IMR-90 (cell line): ENCODE measurements around the gene PTGER2. TPM values are rescaled to one million over a fixed set of nuclear protein-coding genes. Genes with fewer than 3 reads are reported as not detected.

Source experiments
- ATAC-seq: fragments of 200-7000 bp; cut with Tn5 transposase; 2 replicates; pipeline ENCODE4 v1.9.1; 2020; ENCODE audit warnings: low read depth, mild to moderate bottlenecking, moderate library complexity
- BruUV-seq: library from RNA; stranded (reverse); fragments of 400-500 nt; replicated peaks from 2 replicates; lab custom pipeline; 2021; lab: Mats Ljungman, UMichigan
- CTCF ChIA-PET: fragments of 300-600 bp; formaldehyde crosslinking; extraction: SDS; loops from one replicate; lab custom pipeline; 2021; ENCODE audit warnings: antibody characterized with exemption; lab: Yijun Ruan, JAX
- POLR2A ChIA-PET: fragments of 300-600 bp; sonication (Branson Sonifier 250); formaldehyde crosslinking; loops from one replicate; lab custom pipeline; 2022; ENCODE audit warnings: antibody characterized with exemption; ENCODE audit not compliant: unreplicated experiment; lab: Charles Lee
- DNase-seq: peaks from one replicate; pipeline ENCODE4 v3.0.0; 2013
- H2AFZ ChIP-seq: replicated peaks from 2 replicates; pipeline ENCODE3; 2013; ENCODE audit warnings: low read length, mild to moderate bottlenecking; ENCODE audit not compliant: poor library complexity
- H2AK5ac ChIP-seq: 2 replicates; pipeline ENCODE4 v1.6.1; 2013; ENCODE audit warnings: low read depth, low read length, inconsistent platforms
- H2AK9ac ChIP-seq: replicated peaks from 2 replicates; pipeline ENCODE3; 2013; ENCODE audit warnings: mild to moderate bottlenecking, low read depth, low read length, moderate library complexity; ENCODE audit not compliant: poor library complexity
- H2BK120ac ChIP-seq: 2 replicates; pipeline ENCODE4 v1.6.1; 2013; ENCODE audit warnings: low read depth, low read length, inconsistent platforms
- H2BK15ac ChIP-seq: 3 replicates; pipeline ENCODE4 v1.6.1; 2013; ENCODE audit warnings: low read depth, low read length, inconsistent platforms
- H2BK20ac ChIP-seq: 2 replicates; pipeline ENCODE4 v1.6.1; 2013; ENCODE audit warnings: low read depth, mild to moderate bottlenecking, inconsistent platforms, low read length, moderate library complexity
- H2BK5ac ChIP-seq: 2 replicates; pipeline ENCODE4 v1.6.1; 2013; ENCODE audit warnings: mild to moderate bottlenecking, low read depth, low read length, inconsistent platforms; ENCODE audit not compliant: poor library complexity, severe bottlenecking
- H3K14ac ChIP-seq: replicated peaks from 2 replicates; pipeline ENCODE4 v1.6.1; 2013; ENCODE audit warnings: low read depth, low read length, inconsistent platforms
- H3K18ac ChIP-seq: 2 replicates; pipeline ENCODE4 v1.6.1; 2013; ENCODE audit warnings: low read depth, low read length, control low read depth
- H3K23ac ChIP-seq: 2 replicates; pipeline ENCODE4 v1.6.1; 2013; ENCODE audit warnings: low read depth, low read length, inconsistent platforms
- H3K27ac ChIP-seq: 2 replicates; pipeline ENCODE4 v1.5.1; 2013; ENCODE audit warnings: mild to moderate bottlenecking, control low read depth, low read length; ENCODE audit not compliant: insufficient read depth
- H3K27me3 ChIP-seq: 2 replicates; pipeline ENCODE4 v1.6.1; 2013; ENCODE audit warnings: low read length; ENCODE audit not compliant: control insufficient read depth, insufficient read depth
- H3K36me3 ChIP-seq: 2 replicates; pipeline ENCODE4 v1.6.1; 2013; ENCODE audit warnings: low read length, mixed read lengths; ENCODE audit not compliant: control insufficient read depth, insufficient read depth
- H3K4ac ChIP-seq: 2 replicates; pipeline ENCODE4 v1.6.1; 2013; ENCODE audit warnings: low read depth, low read length, inconsistent platforms
- H3K4me1 ChIP-seq: 2 replicates; pipeline ENCODE4 v1.6.1; 2013; ENCODE audit warnings: low read length, mixed read lengths; ENCODE audit not compliant: control insufficient read depth, insufficient read depth
- H3K4me2 ChIP-seq: 2 replicates; pipeline ENCODE4 v1.6.1; 2013; ENCODE audit warnings: low read depth, mild to moderate bottlenecking, control low read depth, low read length, moderate library complexity
- H3K4me3 ChIP-seq: 2 replicates; pipeline ENCODE4 v1.5.1; 2013; ENCODE audit warnings: low read depth, mild to moderate bottlenecking, control low read depth, low read length, moderate library complexity; ENCODE audit not compliant: insufficient read depth
- H3K56ac ChIP-seq: 2 replicates; pipeline ENCODE4 v1.6.1; 2013; ENCODE audit warnings: low read length, inconsistent platforms; ENCODE audit not compliant: insufficient read depth; ENCODE audit errors: extremely low read depth
- H3K79me1 ChIP-seq, 2 experiments: 2 replicates each; pipeline ENCODE4 v1.6.1; 2013; ENCODE audit warnings: low read length in 2 of 2, inconsistent platforms in 1 of 2, low read depth in 1 of 2
- H3K9ac ChIP-seq: 2 replicates; pipeline ENCODE4 v1.6.1; 2013; ENCODE audit warnings: low read depth, low read length, control low read depth
- H3K9me1 ChIP-seq: 2 replicates; pipeline ENCODE4 v1.6.1; 2013; ENCODE audit warnings: low read length, inconsistent platforms; ENCODE audit not compliant: insufficient read depth
- H3K9me3 ChIP-seq: 2 replicates; pipeline ENCODE4 v1.6.1; 2013; ENCODE audit warnings: low read length; ENCODE audit not compliant: control insufficient read depth, insufficient read depth
- H4K20me1 ChIP-seq: 2 replicates; pipeline ENCODE4 v1.6.1; 2013; ENCODE audit warnings: low read length, inconsistent platforms; ENCODE audit not compliant: insufficient read depth
- H4K5ac ChIP-seq: 2 replicates; pipeline ENCODE4 v1.6.1; 2013; ENCODE audit warnings: mild to moderate bottlenecking, low read depth, low read length, control low read depth
- H4K8ac ChIP-seq, 2 experiments: 2 replicates each; pipeline ENCODE4 v1.6.1; 2013; ENCODE audit warnings: low read depth in 2 of 2, low read length in 2 of 2, control low read depth in 1 of 2, inconsistent platforms in 1 of 2
- H4K91ac ChIP-seq: 2 replicates; pipeline ENCODE4 v1.6.1; 2013; ENCODE audit warnings: low read depth, low read length, inconsistent platforms; ENCODE audit not compliant: insufficient read depth
- BHLHE40 ChIP-seq: fragments of 150-350 bp; IDR thresholded peaks from 2 replicates; pipeline ENCODE4 v1.6.1; 2016; ENCODE audit warnings: mild to moderate bottlenecking, low read depth, low read length
- CEBPB ChIP-seq: IDR thresholded peaks from 2 replicates; pipeline ENCODE4 v1.6.1; 2012; ENCODE audit warnings: low read depth, low read length, improper control_type of control experiment
- CHD1 ChIP-seq: IDR thresholded peaks from 2 replicates; pipeline ENCODE4 v1.6.1; 2012; ENCODE audit warnings: low read depth, low read length, improper control_type of control experiment
- FOS ChIP-seq: fragments of 150-350 bp; IDR thresholded peaks from 2 replicates; pipeline ENCODE4 v1.6.1; 2016; ENCODE audit warnings: low read depth, low read length
- MAFK ChIP-seq: IDR thresholded peaks from 2 replicates; pipeline ENCODE4 v1.6.1; 2012; ENCODE audit warnings: low read depth, low read length, improper control_type of control experiment
- MAZ ChIP-seq: IDR thresholded peaks from 2 replicates; pipeline ENCODE4 v1.6.1; 2012; ENCODE audit warnings: low read depth, mild to moderate bottlenecking, low read length, improper control_type of control experiment, moderate library complexity, borderline replicate concordance
- MXI1 ChIP-seq: IDR thresholded peaks from 2 replicates; pipeline ENCODE4 v1.6.1; 2012; ENCODE audit warnings: low read depth, mild to moderate bottlenecking, low read length, moderate library complexity, borderline replicate concordance
- NFE2L2 ChIP-seq: fragments of 150-350 bp; IDR thresholded peaks from 2 replicates; pipeline ENCODE4 v1.6.1; 2016; ENCODE audit warnings: low read depth, mild to moderate bottlenecking, low read length
- POLR2A ChIP-seq: IDR thresholded peaks from 2 replicates; pipeline ENCODE4 v1.6.1; 2012; ENCODE audit warnings: mild to moderate bottlenecking, low read depth, low read length
- RAD21 ChIP-seq: IDR thresholded peaks from 2 replicates; pipeline ENCODE4 v1.6.1; 2012; ENCODE audit warnings: low read length, improper control_type of control experiment
- RCOR1 ChIP-seq: IDR thresholded peaks from 2 replicates; pipeline ENCODE4 v1.6.1; 2012; ENCODE audit warnings: mild to moderate bottlenecking, low read length, improper control_type of control experiment; ENCODE audit not compliant: insufficient replicate concordance
- RFX5 ChIP-seq: IDR thresholded peaks from 2 replicates; pipeline ENCODE4 v1.8.0; 2012; ENCODE audit warnings: low read depth, mild to moderate bottlenecking, low read length, moderate library complexity
- SMC3 ChIP-seq: fragments of 150-350 bp; IDR thresholded peaks from 2 replicates; pipeline ENCODE4 v1.6.1; 2016; ENCODE audit warnings: low read depth, mild to moderate bottlenecking, antibody characterized with exemption, low read length, moderate library complexity
- WGBS, 2 experiments: methylation state at CpG; one replicate each; pipeline versions ENCODE4 v1.1.5 to v1.1.7; 2013; ENCODE audit warnings: missing lambda C conversion rate in 2 of 2; ENCODE audit not compliant: insufficient read length in 1 of 2; ENCODE audit errors: extremely low coverage in 2 of 2; 5-methylcytosine and 5-hydroxymethylcytosine counted together
- dilution Hi-C: fragments of 300-500 bp; cut with HindIII; formaldehyde crosslinking; loops from one replicate; pipeline ENCODE4 v1.14.3; 2018; ENCODE audit warnings: low sequenced_read_pairs; ENCODE audit not compliant: unreplicated experiment
- in situ Hi-C: fragments of 300-500 bp; cut with MboI; formaldehyde crosslinking; loops from 3 replicates; pipeline ENCODE4 v1.14.3; 2019; ENCODE audit warnings: low sequenced_read_pairs, inconsistent platforms, mixed read lengths
- intact Hi-C: fragments of 100-400 bp; cut with micrococcal nuclease; formaldehyde crosslinking; loops from 2 replicates; pipeline ENCODE4 v1.10.0; 2022
- polyA plus RNA-seq, 3 experiments: library from polyadenylated mRNA; depleted of rRNA; stranded (reverse); fragments of >200 nt; gene quantifications; 2 replicates each; pipeline ENCODE4 v1.2.3, GENCODE V29; 2012; ENCODE audit warnings: low replicate concordance in 1 of 3
- total RNA-seq: library from RNA; depleted of rRNA; stranded (reverse); fragments of >200 nt; gene quantifications from 2 replicates; pipeline ENCODE4 v1.2.3, GENCODE V29; 2012
- TF ChIP-seq, protein P1 (sequence below): conservative IDR thresholded peaks from 2 replicates; pipeline ENCODE4 v1.5.1; 2012; ENCODE audit warnings: mild to moderate bottlenecking, low read depth, low read length, improper control_type of control experiment
- TF ChIP-seq, protein P2 (sequence below): fragments of 150-350 bp; IDR thresholded peaks from 2 replicates; pipeline ENCODE4 v1.6.1; 2017; ENCODE audit warnings: mild to moderate bottlenecking, antibody characterized with exemption, low read length, low read depth

Gene PTGER2
- total and polyA plus RNA-seq, 2 of the 4 experiments (the other 2 are of a cell fraction): 24.7 to 58.5 TPM

DNA sequence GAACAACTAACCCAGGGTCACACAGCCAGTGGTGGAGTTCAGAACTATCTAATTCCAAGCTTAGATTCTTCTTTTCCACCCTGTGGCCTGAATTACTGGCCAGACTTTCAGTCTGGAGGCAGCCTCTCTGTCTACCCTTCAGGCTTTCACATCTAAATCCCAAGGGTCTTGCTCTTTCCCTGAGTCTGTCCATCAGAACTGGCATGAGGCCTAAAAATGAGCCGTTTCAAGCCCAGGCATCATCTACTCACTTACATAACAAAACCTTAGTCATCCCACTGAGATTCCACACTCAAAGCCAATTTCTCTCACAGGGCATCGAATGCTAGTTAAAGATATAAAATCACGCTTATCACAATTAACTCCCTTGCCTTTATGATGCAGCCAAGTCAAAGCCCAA is 47.9 kb upstream of the PTGER2 start (continued):
- no peak for TF ChIP-seq CEBPB

DNA sequence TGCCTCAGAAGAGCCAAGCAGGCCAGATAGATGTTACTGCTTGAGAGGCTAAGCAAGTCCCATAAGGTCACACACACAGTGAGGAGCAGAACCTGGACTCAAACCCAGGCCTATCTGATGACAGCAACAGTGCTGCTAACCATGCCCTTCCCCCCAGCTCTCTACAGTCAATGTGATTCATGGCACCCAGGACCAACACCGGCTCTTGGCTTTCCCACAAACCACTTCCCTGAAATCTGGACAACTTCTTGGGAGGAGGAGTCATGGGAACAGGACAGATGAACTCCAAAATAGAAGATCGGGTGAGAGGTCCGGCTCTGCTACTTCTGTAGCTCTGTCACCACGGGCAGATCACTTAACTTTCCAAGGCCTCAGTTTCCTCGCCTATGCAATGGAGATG is 47.3 kb upstream of the PTGER2 start:
- TF ChIP-seq SMC3 (no peak), MAZ (no peak), NFE2L2 (no peak), MAFK (no peak), CEBPB (no peak), RCOR1 (no peak), RAD21 (no peak), FOS (no peak), MXI1 (no peak), POLR2A (no peak), BHLHE40 (no peak), RFX5 (no peak), CHD1 (no peak)
- TF ChIP-seq, protein P1, sequence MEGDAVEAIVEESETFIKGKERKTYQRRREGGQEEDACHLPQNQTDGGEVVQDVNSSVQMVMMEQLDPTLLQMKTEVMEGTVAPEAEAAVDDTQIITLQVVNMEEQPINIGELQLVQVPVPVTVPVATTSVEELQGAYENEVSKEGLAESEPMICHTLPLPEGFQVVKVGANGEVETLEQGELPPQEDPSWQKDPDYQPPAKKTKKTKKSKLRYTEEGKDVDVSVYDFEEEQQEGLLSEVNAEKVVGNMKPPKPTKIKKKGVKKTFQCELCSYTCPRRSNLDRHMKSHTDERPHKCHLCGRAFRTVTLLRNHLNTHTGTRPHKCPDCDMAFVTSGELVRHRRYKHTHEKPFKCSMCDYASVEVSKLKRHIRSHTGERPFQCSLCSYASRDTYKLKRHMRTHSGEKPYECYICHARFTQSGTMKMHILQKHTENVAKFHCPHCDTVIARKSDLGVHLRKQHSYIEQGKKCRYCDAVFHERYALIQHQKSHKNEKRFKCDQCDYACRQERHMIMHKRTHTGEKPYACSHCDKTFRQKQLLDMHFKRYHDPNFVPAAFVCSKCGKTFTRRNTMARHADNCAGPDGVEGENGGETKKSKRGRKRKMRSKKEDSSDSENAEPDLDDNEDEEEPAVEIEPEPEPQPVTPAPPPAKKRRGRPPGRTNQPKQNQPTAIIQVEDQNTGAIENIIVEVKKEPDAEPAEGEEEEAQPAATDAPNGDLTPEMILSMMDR: no peak
- TF ChIP-seq, protein P2, sequence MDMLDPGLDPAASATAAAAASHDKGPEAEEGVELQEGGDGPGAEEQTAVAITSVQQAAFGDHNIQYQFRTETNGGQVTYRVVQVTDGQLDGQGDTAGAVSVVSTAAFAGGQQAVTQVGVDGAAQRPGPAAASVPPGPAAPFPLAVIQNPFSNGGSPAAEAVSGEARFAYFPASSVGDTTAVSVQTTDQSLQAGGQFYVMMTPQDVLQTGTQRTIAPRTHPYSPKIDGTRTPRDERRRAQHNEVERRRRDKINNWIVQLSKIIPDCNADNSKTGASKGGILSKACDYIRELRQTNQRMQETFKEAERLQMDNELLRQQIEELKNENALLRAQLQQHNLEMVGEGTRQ: no peak
- no peak overlapping the region for H3K56ac ChIP-seq
- no peak overlapping the region for H3K23ac ChIP-seq
- no peak overlapping the region for H3K14ac ChIP-seq
- no peaks in the 10 kb centered on the region for H3K36me3 ChIP-seq
- 100% methylated on average over 3 of the region's 5 CpGs; no CpG with 5 or more reads in 1 of the 2 experiments for WGBS, 2 experiments
- 0 out of 2 replicates have a peak, but pooled peaks cover 3% of the 10 kb centered on the region for H3K9me1 ChIP-seq
- no peak overlapping the region for H3K4me2 ChIP-seq
- H4K91ac ChIP-seq: no peak overlapping the region
- CTCF ChIA-PET: no interaction called here
- no peak overlapping the region for H2AK5ac ChIP-seq
- BruUV-seq: no TSS peak
- no peak overlapping the region for H4K8ac ChIP-seq
- no peak overlapping the region for H2BK15ac ChIP-seq
- no peak overlapping the region for H2BK120ac ChIP-seq
- H3K4ac ChIP-seq: no peak overlapping the region
- dilution Hi-C loops (no loop called here), in situ Hi-C loops (no loop called here), intact Hi-C loops (no loop called here)
- H3K79me1 ChIP-seq: no peaks in the 10 kb centered on the region
- no peak overlapping the region for H4K5ac ChIP-seq
- ATAC-seq: no peak
- H3K18ac ChIP-seq: no peak overlapping the region
- no peaks in the 10 kb centered on the region for H3K9me3 ChIP-seq
- no peak overlapping the region for H2BK20ac ChIP-seq
- H4K20me1 ChIP-seq: no peaks in the 10 kb centered on the region
- H3K4me3 ChIP-seq: no peak overlapping the region
- no peak overlapping the region for H3K27ac ChIP-seq
- POLR2A ChIA-PET: no interaction called here
- peaks cover 50% of the 10 kb centered on the region for H3K27me3 ChIP-seq
- no peak overlapping the region for H2AK9ac ChIP-seq
- no peak overlapping the region for H3K9ac ChIP-seq
- H2BK5ac ChIP-seq: no peak overlapping the region
- H3K4me1 ChIP-seq: peaks cover 4% of the 10 kb centered on the region; the same call in 1 of the 2 replicates
- H2AFZ ChIP-seq: no peak overlapping the region
- DNase-seq: no peak
